Measurements from ENCODE around the gene PGAP6. TPM values are rescaled to one million over a fixed set of nuclear protein-coding genes. Genes with fewer than 3 reads are reported as not detected.
"Not testable (repeated sequence)": the region's sequence is repeated elsewhere in the genome, so short reads cannot be mapped to it uniquely, and the experiment has no call there.

The PGAP6 gene
- polyA plus RNA-seq, 3 donors = 33.2 to 53.3 (median 47.0) TPM

DNA sequence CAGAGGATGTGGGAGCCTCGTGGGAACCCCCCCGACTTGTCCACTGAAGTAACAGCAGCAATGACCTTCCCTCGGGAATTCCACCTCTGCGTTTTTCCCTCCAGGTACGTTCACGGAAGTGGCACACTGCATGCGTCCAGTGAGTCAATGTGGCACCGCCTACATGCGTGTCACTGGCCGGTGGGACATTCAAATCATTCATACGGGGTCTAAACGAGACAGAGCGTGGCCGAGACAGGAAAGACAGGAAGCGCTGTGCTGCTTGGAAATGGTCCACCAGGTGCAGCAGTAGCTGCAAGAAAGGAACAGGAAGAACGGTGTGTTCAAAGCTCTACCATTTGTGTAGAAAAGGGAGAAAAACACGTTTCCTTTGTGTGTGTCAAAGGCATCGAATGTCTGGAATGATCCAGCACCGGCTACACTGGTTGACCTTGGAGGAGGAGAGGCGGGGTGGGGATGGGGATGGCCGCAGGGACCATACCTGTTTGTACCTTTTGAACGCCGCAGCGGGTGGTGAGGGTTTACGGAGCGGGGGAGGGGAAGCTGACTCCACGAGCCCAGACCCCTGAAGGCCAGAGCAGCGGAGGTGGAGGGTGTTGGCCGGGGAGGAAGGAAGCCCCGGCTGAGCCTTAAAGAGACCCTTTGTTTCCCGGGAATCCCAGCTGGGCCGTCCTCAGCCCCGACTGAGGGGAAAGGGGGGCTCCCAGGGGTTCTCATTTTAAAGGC lies 1.7 kb upstream of the PGAP6 start:
- H3K27ac ChIP-seq (ENCODE audit: low read depth, low read length) = no peak overlapping the region
- 22 to 33% (median 26%) methylated on average over 33 of the region's 33 CpGs for WGBS, 3 donors

DNA sequence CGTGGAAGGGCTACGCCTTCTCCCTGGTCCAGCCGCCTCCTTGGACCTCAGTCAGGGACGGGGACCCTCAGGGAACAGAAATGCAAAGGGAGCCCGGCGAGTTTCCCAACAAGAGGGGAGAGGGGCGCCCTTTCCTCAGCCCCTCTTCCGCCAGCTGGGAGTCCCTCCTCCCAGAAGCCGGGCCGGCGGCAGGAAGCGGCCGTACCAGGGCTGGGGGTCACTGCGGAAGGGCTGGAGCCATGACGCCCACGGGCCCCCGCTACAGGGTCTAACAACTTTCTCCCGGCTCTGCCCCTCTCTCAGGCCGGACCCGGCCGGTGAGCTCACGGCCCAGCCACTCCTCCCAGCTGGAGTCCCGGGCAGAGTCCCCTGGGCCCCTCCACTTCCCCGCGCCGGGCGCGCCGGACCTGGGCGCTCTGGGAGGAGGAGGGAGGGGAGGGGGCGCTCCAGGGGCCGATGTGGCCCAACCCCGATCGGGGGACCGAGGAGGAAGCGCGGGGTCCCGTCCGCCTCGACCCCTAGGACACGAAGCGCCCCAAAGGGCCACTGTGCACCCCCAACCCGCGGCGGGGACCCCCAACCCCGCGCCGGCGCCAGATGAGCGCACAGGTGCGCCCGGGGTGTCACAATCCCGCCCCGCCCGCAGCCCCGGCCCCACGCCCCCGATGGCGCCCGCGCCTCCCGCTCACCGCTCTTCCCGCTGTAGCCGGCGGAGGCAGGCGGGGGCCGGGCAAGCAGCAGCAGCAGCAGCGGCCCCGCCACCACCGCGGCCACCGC lies 578 bp downstream of the PGAP6 start:
- 1 to 2% (median 1%) methylated on average over 43 to 73 of the region's 73 CpGs for WGBS, 3 donors
- no peak overlapping the region for H3K27ac ChIP-seq (ENCODE audit: low read depth, low read length)

DNA sequence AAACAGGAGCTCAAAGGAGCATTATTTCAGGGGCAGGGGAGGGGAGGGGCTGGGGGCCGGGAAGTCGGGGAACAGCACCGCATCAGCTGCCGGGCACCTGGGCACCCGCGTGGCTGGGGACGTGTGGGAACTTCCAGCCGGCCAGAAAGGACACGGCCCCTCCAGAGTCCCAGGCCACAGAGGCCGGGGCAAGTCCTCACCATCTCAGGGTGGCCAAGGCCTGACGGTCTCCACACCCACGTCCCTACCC lies 1.1 kb downstream of the PGAP6 start:
- no peak overlapping the region for H3K27ac ChIP-seq (ENCODE audit: low read depth, low read length)
- 2 to 10% (median 3%) methylated on average over 10 to 12 of the region's 12 CpGs for WGBS, 3 donors

DNA sequence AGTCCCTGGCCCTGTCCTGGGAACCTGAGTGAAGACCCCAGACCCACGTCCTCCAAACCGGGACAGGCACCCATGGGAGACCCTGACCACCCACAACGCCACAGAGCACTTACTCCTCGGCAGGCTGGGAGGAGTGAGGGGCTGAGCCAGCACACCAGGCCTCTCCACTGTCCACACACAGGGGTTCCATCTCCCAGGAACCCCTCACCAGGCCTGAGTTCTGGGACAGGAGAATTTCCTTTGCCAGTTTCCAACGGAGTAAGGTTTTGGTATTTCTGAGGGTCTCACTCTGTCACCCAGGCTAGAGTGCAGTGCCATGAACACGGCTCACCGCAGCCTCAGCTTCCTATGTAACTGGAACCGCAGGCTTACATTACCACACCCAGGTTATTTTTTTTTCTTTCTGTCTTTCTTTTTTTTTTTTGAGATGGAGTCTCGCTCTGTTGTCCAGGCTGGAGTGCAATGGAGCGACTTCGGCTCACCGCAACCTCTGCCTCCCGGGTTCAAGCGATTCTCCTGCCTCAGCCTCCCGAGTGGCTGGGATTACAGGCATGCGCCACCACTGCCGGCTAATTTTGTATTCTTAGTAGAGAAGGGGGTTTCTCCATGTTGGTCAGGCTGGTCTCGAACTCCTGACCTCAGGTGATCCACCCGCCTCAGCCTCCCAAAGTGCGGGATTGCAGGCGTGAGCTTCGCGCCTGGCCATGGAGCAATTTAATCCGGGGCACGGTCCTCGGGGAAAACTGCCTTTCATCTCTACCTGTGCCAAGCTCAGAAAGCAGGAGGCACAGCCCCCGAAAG lies 1.6 kb downstream of the PGAP6 start:
- no peak overlapping the region for H3K27ac ChIP-seq (ENCODE audit: low read depth, low read length)
- WGBS, 3 donors = 42 to 89% (median 78%) methylated on average over 27 of the region's 27 CpGs

DNA sequence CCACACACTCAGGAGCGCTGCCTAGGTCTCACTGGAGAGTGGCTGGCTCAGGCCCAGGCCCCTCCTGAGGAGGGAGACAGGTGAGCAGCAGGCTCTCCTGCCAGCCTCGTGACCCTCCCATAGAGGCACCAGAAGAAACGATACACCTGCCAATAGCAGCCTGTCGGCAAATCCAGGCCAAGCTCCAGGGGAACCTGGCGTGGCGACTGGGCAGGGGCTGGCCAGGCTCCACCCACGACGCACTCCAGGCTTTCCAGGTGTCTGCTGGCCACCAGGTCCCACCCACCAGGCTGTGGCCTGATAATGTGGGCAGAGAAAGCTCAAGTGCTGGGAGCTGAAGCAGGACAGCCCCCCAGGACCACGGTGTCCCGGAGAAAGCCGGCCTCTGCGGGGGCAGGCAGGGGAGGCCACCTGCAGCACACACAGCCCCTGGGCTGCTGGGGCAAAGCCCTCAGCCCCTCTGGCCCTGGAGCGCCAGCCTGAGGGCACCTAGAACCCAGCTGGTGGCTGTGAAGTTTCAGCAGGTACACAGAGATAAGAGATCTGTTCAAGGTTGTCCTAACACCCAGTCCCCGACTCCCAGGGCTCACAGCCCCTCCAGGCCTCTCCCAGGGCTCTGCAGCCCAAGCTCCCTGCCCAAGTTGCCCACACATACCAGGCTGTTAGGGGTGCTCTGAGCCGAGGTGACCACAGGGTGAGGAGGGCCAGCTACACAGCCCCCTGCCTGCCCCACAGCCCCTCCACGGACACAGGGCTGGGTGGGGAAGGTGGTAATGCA lies 2.4 kb downstream of the PGAP6 start:
- no peak overlapping the region for H3K27ac ChIP-seq (ENCODE audit: low read depth, low read length)
- WGBS, 3 donors = 37 to 90% (median 78%) methylated on average over 16 of the region's 16 CpGs

DNA sequence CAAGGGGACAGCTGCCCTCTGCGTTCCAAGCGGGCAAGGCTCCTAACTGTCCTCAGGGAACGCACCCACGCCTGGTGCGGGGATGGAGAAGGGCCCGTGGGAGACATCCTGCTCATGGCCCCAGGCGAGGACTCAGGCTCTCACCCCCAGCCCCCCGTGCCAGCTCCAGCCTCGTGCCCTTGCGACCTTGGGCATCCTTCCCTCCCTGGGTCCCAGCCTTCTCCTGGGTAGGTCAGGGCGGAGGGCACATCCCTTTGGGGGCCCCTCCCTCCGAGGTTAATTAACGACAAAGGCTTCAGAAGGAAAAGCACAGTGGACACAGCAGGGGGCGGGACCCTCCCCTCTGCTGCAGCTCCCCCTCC lies 3.0 kb downstream of the PGAP6 start:
- no peak overlapping the region for H3K27ac ChIP-seq (ENCODE audit: low read depth, low read length)
- 26 to 79% (median 78%) methylated on average over 13 to 14 of the region's 14 CpGs for WGBS, 3 donors

- H3K27ac ChIP-seq (ENCODE audit: low read depth, low read length) = not testable (repeated sequence)
- WGBS, 3 donors = 85 to 95% (median 93%) methylated on average over 32 to 36 of the region's 36 CpGs
Observed at GRCh38 chr16:378113-378820, 3.5 kb downstream of the PGAP6 start.

DNA sequence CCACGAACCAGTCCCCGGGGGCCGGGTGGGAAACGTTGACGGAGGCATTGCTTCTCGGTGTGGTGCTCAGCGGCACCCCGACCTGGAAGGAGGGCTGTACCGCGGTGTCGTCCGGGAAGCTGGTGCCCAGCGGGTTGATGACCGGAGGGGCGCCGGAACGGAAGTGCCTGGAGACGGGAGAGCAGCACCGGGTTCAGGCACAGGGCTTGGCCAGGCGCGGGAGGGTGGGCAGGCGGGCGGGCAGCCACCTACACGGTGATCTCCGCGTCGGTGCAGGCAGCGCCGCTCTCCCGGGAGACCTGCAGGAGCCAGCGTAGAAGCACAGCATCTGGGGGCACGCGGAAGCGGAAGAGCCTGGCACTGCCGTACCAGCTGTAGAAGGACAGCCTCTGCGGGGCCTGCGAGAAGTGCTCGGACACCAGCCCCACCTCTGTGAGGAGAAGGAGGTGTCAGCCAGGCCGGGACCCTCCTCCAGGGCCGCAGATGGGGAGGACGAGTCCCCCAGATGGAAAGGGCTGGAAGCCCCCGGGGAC lies 4.3 kb downstream of the PGAP6 start:
- H3K27ac ChIP-seq (ENCODE audit: low read depth, low read length) = no peak overlapping the region
- WGBS, 3 donors = 88 to 94% (median 91%) methylated on average over 35 to 42 of the region's 42 CpGs

DNA sequence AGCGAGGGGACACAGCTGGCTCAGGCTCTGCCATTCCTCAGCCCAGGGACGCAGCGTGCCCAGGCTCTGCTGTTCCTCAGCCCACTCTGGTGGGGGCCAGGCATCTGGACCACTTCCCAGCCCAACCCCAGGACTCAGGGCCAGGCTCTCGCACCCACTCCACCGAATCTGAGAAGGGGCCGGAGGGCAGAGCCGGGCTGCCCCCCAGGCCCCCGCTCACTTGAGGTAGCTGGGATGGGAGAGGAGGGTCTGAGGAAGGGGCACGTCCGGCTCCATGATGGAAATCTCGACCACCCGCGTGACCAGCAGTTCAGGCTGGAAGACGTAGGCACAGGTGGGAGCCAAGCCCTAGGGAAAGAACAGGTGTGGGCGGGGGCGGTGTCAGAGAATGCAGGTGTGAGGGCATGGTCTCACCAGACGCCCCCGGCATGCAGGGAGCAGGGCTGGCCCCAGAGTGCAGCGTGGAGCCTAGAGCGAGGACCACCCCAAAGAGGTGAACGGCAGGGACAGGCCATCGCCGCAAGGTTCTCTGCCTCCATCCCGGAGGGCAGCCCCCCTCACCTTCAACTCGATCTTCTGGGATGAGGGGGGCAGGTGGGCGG lies 4.9 kb downstream of the PGAP6 start:
- 89 to 96% (median 95%) methylated on average over 25 to 26 of the region's 26 CpGs for WGBS, 3 donors
- no peak overlapping the region for H3K27ac ChIP-seq (ENCODE audit: low read depth, low read length)

DNA sequence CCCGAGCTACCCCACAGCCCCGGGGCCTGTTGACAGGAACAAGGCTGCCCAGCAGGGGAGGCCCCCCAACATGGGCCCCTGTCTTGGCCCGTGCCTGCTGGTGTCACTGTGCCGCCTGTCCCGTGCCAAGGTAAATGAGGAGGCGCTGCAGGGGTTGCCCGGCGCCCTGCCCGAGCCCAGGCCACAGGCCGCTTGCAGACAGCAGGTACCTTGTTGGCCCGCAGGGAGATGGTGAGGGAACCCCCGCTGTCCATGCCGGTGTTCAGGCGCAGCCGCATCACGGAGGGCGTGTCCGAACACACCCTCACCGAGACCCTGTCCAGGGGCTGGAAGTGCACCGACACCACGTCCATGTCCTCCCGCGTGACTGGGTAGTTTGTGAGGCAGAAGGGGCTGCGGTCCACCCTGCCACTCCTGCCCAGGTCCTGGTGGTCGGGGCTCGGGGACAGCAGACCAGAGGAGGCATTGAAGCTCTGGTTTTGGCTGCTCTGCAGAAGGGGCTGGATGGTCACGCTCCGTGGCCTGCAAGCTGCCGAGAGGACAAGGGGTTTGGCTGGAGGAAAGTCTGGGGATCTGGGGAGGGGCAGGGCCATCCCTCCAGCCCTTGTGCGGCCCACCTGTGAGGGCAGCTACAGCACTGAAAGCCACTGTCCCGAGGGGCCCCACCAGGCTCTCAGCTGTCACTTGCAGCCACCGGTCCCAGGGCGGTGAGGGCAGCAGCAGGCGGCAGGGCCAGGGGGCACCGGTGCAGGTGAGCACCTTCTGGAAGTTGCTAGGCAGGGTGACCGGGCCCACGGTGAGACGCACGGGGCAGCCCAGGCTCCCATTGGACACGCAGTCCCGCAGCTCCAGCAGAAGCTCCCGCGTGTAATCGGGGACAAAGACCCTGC lies 5.6 kb downstream of the PGAP6 start:
- WGBS, 3 donors = 94 to 96% (median 95%) methylated on average over 35 to 44 of the region's 44 CpGs
- H3K27ac ChIP-seq (ENCODE audit: low read depth, low read length) = no peak overlapping the region

- H3K27ac ChIP-seq (ENCODE audit: low read depth, low read length) = no peak overlapping the region
- 94 to 97% (median 95%) methylated on average over 22 to 23 of the region's 23 CpGs for WGBS, 3 donors
Observed at GRCh38 chr16:375212-375611, 6.6 kb downstream of the PGAP6 start.

DNA sequence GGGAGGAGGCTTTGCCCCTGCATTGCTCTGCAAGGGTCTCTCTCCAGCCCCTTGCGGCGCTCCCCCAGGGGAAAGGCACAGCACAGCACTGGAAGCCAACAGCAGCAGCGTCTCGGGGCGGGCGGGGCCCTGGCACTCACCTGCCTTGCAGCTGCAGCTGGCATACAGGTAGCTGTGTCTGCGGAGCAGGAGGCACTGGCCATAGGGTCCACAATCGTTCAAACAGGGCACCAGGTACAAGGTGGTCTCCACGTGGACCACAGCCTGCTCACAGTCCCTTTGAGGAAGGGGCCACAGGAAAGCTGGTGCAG lies 7.2 kb downstream of the PGAP6 start:
- no peak overlapping the region for H3K27ac ChIP-seq (ENCODE audit: low read depth, low read length)
- 88 to 92% (median 92%) methylated on average over 9 of the region's 9 CpGs for WGBS, 3 donors

- 89 to 94% (median 94%) methylated on average over 43 to 44 of the region's 44 CpGs for WGBS, 3 donors
- H3K27ac ChIP-seq (ENCODE audit: low read depth, low read length) = no peak overlapping the region
Observed at GRCh38 chr16:373848-374615, 7.7 kb downstream of the PGAP6 start.

- WGBS, 3 donors = 78 to 94% (median 91%) methylated on average over 5 of the region's 5 CpGs
- no peak overlapping the region for H3K27ac ChIP-seq (ENCODE audit: low read depth, low read length)
Observed at GRCh38 chr16:373020-373598, 8.7 kb downstream of the PGAP6 start.

DNA sequence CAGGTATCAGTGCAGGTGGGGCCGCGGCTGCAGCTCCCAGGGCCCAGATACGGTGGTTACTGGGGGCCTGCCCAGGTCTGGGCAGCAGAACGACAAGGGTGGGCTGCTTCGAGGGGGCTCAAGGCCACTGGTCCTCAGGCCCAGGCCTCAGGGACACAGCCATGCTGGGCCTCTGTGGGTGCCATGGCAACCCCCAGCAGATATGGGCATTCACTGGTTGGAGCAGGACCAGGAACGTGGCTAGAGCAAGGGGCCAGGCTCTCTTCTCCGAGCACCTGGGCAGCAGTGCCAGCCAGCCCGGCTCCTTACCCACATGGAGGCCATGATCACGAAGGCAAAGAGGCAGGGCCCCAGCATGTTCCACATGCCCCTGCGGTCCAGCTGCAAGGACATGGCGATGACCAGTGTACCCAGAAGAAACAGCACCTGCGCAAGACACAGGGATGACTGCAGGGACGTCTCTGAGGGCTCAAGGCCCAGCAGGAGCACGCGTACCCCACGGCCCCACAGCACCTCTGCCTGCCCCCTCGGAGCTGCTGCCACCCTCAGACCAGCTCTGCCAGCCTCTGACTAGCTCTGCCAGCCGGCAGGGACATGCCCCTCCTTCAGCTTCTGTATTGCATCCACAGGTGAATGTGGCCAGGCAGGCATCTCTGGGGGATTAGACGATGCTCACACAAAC lies 9.3 kb downstream of the PGAP6 start:
- 73 to 95% (median 95%) methylated on average over 19 of the region's 19 CpGs for WGBS, 3 donors
- no peak overlapping the region for H3K27ac ChIP-seq (ENCODE audit: low read depth, low read length)
